AG09309 (cell line): ENCODE measurements around the gene PRSS50.

Source experiments
- DNase-seq: peaks from one replicate; pipeline ENCODE4 v3.0.0-alpha.2; 2010; ENCODE audit warnings: low read depth
- H3K4me3 ChIP-seq: 2 replicates; pipeline ENCODE4 v1.5.1; 2011; ENCODE audit warnings: mild to moderate bottlenecking, low read depth, low read length, moderate library complexity; ENCODE audit not compliant: control insufficient read depth
- CTCF ChIP-seq: IDR thresholded peaks from 2 replicates; pipeline ENCODE4 v1.5.1; 2011; ENCODE audit warnings: mild to moderate bottlenecking, low read depth, low read length, inconsistent platforms; ENCODE audit not compliant: insufficient read depth, control insufficient read depth; ENCODE audit errors: missing control alignments

Gene PRSS50

GRCh38 chr3:46670000-46670890, 47.4 kb downstream of the PRSS50 start:
- no peak for DNase-seq
- no peak for TF ChIP-seq CTCF

GRCh38 chr3:46669191-46669999, 48.3 kb downstream of the PRSS50 start:
- no peak for DNase-seq
- TF ChIP-seq CTCF = no peak
- no peak overlapping the region for H3K4me3 ChIP-seq

More at GRCh38 chr3:46670000-46670890, 47.4 kb downstream of the PRSS50 start:
- H3K4me3 ChIP-seq = no peak overlapping the region

GRCh38 chr3:46668591-46668990, 49.1 kb downstream of the PRSS50 start:
- TF ChIP-seq CTCF = no peak
- no peak overlapping the region for H3K4me3 ChIP-seq
- no peak for DNase-seq

- DNase-seq = no peak
Observed at GRCh38 chr3:46668116-46668515, 49.6 kb downstream of the PRSS50 start.

GRCh38 chr3:46667657-46668056, 50.0 kb downstream of the PRSS50 start:
- no peak for TF ChIP-seq CTCF
- no peak for DNase-seq
- H3K4me3 ChIP-seq = no peak overlapping the region

More at GRCh38 chr3:46668116-46668515, 49.6 kb downstream of the PRSS50 start:
- no peak overlapping the region for H3K4me3 ChIP-seq
- no peak for TF ChIP-seq CTCF

- no peak for TF ChIP-seq CTCF
- no peak overlapping the region for H3K4me3 ChIP-seq
- no peak for DNase-seq
Observed at GRCh38 chr3:46667061-46667621, 50.5 kb downstream of the PRSS50 start.
